Measurements from ENCODE around the gene LARP6. TPM values are rescaled to one million over a fixed set of nuclear protein-coding genes. Genes with fewer than 3 reads are reported as not detected.

LARP6 gene
- total and polyA plus RNA-seq, 2 of the 13 experiments (the other 11 are each of a cell fraction or from before 2014, with no cell fraction given), result 2.9 to 8.2 TPM

GRCh38 chr15:70826634-70827033, 27.3 kb downstream of the LARP6 start:
- H3K27me3 ChIP-seq (ENCODE audit: control insufficient read depth in 1 of 2, insufficient read depth in 2 of 2, low read length in 2 of 2), result no peaks in the 10 kb centered on the region
- BruUV-seq (replicated peaks), result no TSS peak
- peaks cover 17% of the 10 kb centered on the region; the same call in 1 of the 2 replicates for H3K4me1 ChIP-seq (ENCODE audit: insufficient read depth, low read length)
- H3K9me3 ChIP-seq (ENCODE audit: low read length), result no peaks in the 10 kb centered on the region
- no peak overlapping the region for H2AFZ ChIP-seq (ENCODE audit: low read length)
- FAIRE-seq, result no peak
- DNase-seq (ENCODE audit: low spot score), result peak; percentile 27
- in situ Hi-C loops (cut with HindIII; ENCODE audit: extremely low pct_ligation_motif_present, low pct_unique_long_range_greater_than_20kb), result loop anchor here (10.0 kb wide), 1 partner anchor 48 kb away; no protein-coding TSS in a partner anchor
- no peak overlapping the region for H3K9ac ChIP-seq (ENCODE audit: insufficient read depth, low read depth, low read length)
- POLR2A ChIA-PET, result no interaction called here
- H3K27ac ChIP-seq (ENCODE audit: extremely low read length, insufficient read depth, low read length), result no peak overlapping the region
- intact Hi-C loops (cut with micrococcal nuclease; ENCODE audit: unreplicated experiment), result no loop called here
- TF ChIP-seq ZSCAN20 (CRISPR knock-in tag; IDR thresholded peaks at IDR 0.05; ENCODE audit: borderline replicate concordance) (no peak), HMG20B (CRISPR knock-in tag; conservative IDR thresholded peaks at IDR 0.05) (no peak), ZNF652 (CRISPR knock-in tag; IDR thresholded peaks at IDR 0.05; ENCODE audit: borderline replicate concordance, low read depth) (no peak), RARG (CRISPR knock-in tag; IDR thresholded peaks at IDR 0.05; ENCODE audit: low read depth) (no peak), ZNF3 (CRISPR knock-in tag; IDR thresholded peaks at IDR 0.05) (no peak), KLF13 (CRISPR knock-in tag; IDR thresholded peaks at IDR 0.05) (no peak), ZNF547 (CRISPR knock-in tag; IDR thresholded peaks at IDR 0.05) (no peak), ZNF772 (CRISPR knock-in tag; IDR thresholded peaks at IDR 0.05) (no peak), CEBPG (CRISPR knock-in tag; IDR thresholded peaks at IDR 0.05) (peak; percentile 72), CEBPB (IDR thresholded peaks at IDR 0.05; ENCODE audit: borderline replicate concordance, low read depth, low read length) (peak; percentile 83), FOSL2 (CRISPR knock-in tag; IDR thresholded peaks at IDR 0.05) (0 out of 2 replicates have a peak, but pooled peaks have one; percentile 20), TBX2 (CRISPR knock-in tag; IDR thresholded peaks at IDR 0.05; ENCODE audit: borderline replicate concordance) (no peak), NFYB (CRISPR knock-in tag; IDR thresholded peaks at IDR 0.05) (no peak), GATAD2A (CRISPR knock-in tag; IDR thresholded peaks at IDR 0.05) (0 out of 2 replicates have a peak, but pooled peaks have one; percentile 10)
- TF ChIP-seq, protein P1, sequence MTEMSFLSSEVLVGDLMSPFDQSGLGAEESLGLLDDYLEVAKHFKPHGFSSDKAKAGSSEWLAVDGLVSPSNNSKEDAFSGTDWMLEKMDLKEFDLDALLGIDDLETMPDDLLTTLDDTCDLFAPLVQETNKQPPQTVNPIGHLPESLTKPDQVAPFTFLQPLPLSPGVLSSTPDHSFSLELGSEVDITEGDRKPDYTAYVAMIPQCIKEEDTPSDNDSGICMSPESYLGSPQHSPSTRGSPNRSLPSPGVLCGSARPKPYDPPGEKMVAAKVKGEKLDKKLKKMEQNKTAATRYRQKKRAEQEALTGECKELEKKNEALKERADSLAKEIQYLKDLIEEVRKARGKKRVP (CRISPR knock-in tag; IDR thresholded peaks at IDR 0.05), result peak in 1 of 2 experiments; percentile 93; a peak in 2 of 4 replicates
- no peaks in the 10 kb centered on the region for H3K79me2 ChIP-seq (ENCODE audit: insufficient read depth, low read length)
- no peak for ATAC-seq
- no peaks in the 10 kb centered on the region for H4K20me1 ChIP-seq (ENCODE audit: insufficient read depth, low read length)
- no peaks in the 10 kb centered on the region for H3K36me3 ChIP-seq (replicated peaks in 1 of 2; ENCODE audit: control insufficient read depth in 1 of 2, insufficient read depth in 2 of 2, low read length in 2 of 2)
- no peak overlapping the region for H3K4me2 ChIP-seq (ENCODE audit: low read depth, low read length)
- CTCF ChIA-PET (ENCODE audit: low intra/inter-chr PET ratio, low total read pairs), result interaction anchor here (1.1 kb wide), 1 partner anchor 48 kb away, joined by 3 read pairs; no protein-coding TSS in a partner anchor
- 1% methylated on average over 3 of the region's 3 CpGs for WGBS (ENCODE audit: low lambda C conversion rate)
- no peak overlapping the region for H3K4me3 ChIP-seq (replicated peaks in 1 of 3; ENCODE audit: insufficient read depth in 1 of 3, low read depth in 2 of 3, low read length in 3 of 3)
